ENCODE data around the gene TRAPPC3L.

- TF ChIP-seq EZH2 (IDR thresholded peaks at IDR 0.05) (no peak), POLR2AphosphoS5 (IDR thresholded peaks at IDR 0.05; ENCODE audit: borderline replicate concordance, low read depth, low read length) (no peak), FOXP2 (optimal IDR thresholded peaks at IDR 0.05; ENCODE audit: control extremely low read depth, extremely low read length, insufficient read depth) (no peak)
Measured at GRCh38 chr6:116467096-116467495, 78.4 kb downstream of the TRAPPC3L start.

Data from SK-N-MC (cell line).